GM23248 (cell line): ENCODE measurements around the gene FDXR.

ENCODE experiments used
- EZH2 ChIP-seq: fragments of 200-600 bp; sonication (generic); IDR thresholded peaks from 2 replicates; pipeline ENCODE4 v1.6.1; 2018; ENCODE audit warnings: antibody characterized with exemption, mild to moderate bottlenecking; ENCODE audit not compliant: insufficient read depth, poor library complexity, severe bottlenecking
- EZH2phosphoT487 ChIP-seq: fragments of 200-600 bp; sonication (generic); IDR thresholded peaks from 2 replicates; pipeline ENCODE4 v1.6.1; 2018; ENCODE audit warnings: antibody characterized with exemption, moderate library complexity, mild to moderate bottlenecking, low read depth; ENCODE audit not compliant: insufficient read depth

- TF ChIP-seq EZH2phosphoT487: no peak
- no peak for TF ChIP-seq EZH2
Observed at GRCh38 chr17:74839990-74840852, 32.6 kb downstream of the FDXR start.
